ENCODE results near the gene SPOP. TPM values are rescaled to one million over a fixed set of nuclear protein-coding genes. Genes with fewer than 3 reads are reported as not detected.

The SPOP gene
- total RNA-seq, 6 experiments from 2014 or later, result 53.2 to 60.6 (median 55.6) TPM

- Mint-ChIP-seq H3K36me3 (ENCODE audit: low read depth) (peaks cover 25% of the 10 kb centered on the region), H3K4me1 (ENCODE audit: low read depth) (peaks cover 42% of the 10 kb centered on the region), H3K4me3 (no peak overlapping the region), H3K27ac (no peak overlapping the region; the same call in 1 of the 2 replicates), H3K9me3 (no peaks in the 10 kb centered on the region), H3K27me3 (ENCODE audit: insufficient read depth) (0 out of 2 replicates have a peak, but pooled peaks cover 3% of the 10 kb centered on the region)
- TF ChIP-seq CTCF (IDR thresholded peaks at IDR 0.05), result no peak
- DNase-seq, result no peak
Observed at GRCh38 chr17:49621946-49622529, 55.9 kb downstream of the SPOP start.

- Mint-ChIP-seq H3K27me3 (ENCODE audit: insufficient read depth) (0 out of 2 replicates have a peak, but pooled peaks cover 3% of the 10 kb centered on the region), H3K4me1 (ENCODE audit: low read depth) (peaks cover 42% of the 10 kb centered on the region), H3K27ac (no peak overlapping the region; the same call in 1 of the 2 replicates), H3K36me3 (ENCODE audit: low read depth) (peaks cover 25% of the 10 kb centered on the region), H3K9me3 (no peaks in the 10 kb centered on the region), H3K4me3 (no peak overlapping the region)
- no peak for DNase-seq
- no peak for TF ChIP-seq CTCF (IDR thresholded peaks at IDR 0.05)
Observed at GRCh38 chr17:49621420-49621819, 56.5 kb downstream of the SPOP start.

GRCh38 chr17:49618028-49618611 lies 59.8 kb downstream of the SPOP start:
- no peak for TF ChIP-seq CTCF (IDR thresholded peaks at IDR 0.05)
- Mint-ChIP-seq H3K9me3 (no peaks in the 10 kb centered on the region), H3K27ac (peak overlapping the region; percentile 58), H3K36me3 (ENCODE audit: low read depth) (peaks cover 35% of the 10 kb centered on the region), H3K27me3 (ENCODE audit: insufficient read depth) (0 out of 2 replicates have a peak, but pooled peaks cover 3% of the 10 kb centered on the region), H3K4me3 (no peak overlapping the region), H3K4me1 (ENCODE audit: low read depth) (peaks cover 42% of the 10 kb centered on the region)
- no peak for DNase-seq

- no peak overlapping the region for H3K4me3 Mint-ChIP-seq
- no peak overlapping the region; the same call in 1 of the 2 replicates for H3K27ac Mint-ChIP-seq
- DNase-seq, result no peak
- H3K36me3 Mint-ChIP-seq (ENCODE audit: low read depth), result peaks cover 37% of the 10 kb centered on the region
- no peaks in the 10 kb centered on the region for H3K9me3 Mint-ChIP-seq
- H3K27me3 Mint-ChIP-seq (ENCODE audit: insufficient read depth), result 0 out of 2 replicates have a peak, but pooled peaks cover 3% of the 10 kb centered on the region
- peaks cover 48% of the 10 kb centered on the region for H3K4me1 Mint-ChIP-seq (ENCODE audit: low read depth)
- TF ChIP-seq CTCF (IDR thresholded peaks at IDR 0.05), result no peak
Observed at GRCh38 chr17:49616601-49617131, 61.2 kb downstream of the SPOP start.

GRCh38 chr17:49616086-49616485 lies 61.8 kb downstream of the SPOP start:
- Mint-ChIP-seq H3K9me3 (no peaks in the 10 kb centered on the region), H3K4me1 (ENCODE audit: low read depth) (peaks cover 53% of the 10 kb centered on the region)
- no peak for DNase-seq

More at GRCh38 chr17:49616086-49616485, 61.8 kb downstream of the SPOP start:
- H3K36me3 Mint-ChIP-seq (ENCODE audit: low read depth), result peaks cover 35% of the 10 kb centered on the region
- H3K27ac Mint-ChIP-seq, result peak overlapping the region; percentile 27; the same call in 1 of the 2 replicates
- H3K27me3 Mint-ChIP-seq (ENCODE audit: insufficient read depth), result 0 out of 2 replicates have a peak, but pooled peaks cover 1% of the 10 kb centered on the region
- H3K4me3 Mint-ChIP-seq, result no peak overlapping the region
- TF ChIP-seq CTCF (IDR thresholded peaks at IDR 0.05), result peak; percentile 59
